ENCODE measurements around the gene BSCL2. TPM values are rescaled to one million over a fixed set of nuclear protein-coding genes. Genes with fewer than 3 reads are reported as not detected.

Gene BSCL2
- total and polyA plus RNA-seq, 2 of the 13 experiments (the other 11 are each of a cell fraction or from before 2014, with no cell fraction given) = 19.5 to 21.1 TPM

GRCh38 chr11:62727165-62727871 is 20.1 kb upstream of the BSCL2 start, which contains the start of gene HNRNPUL2 (continued):
- TF ChIP-seq PITX1 (CRISPR knock-in tag; IDR thresholded peaks at IDR 0.05) (no peak), ZSCAN25 (CRISPR knock-in tag; IDR thresholded peaks at IDR 0.05) (peak; percentile 92), TCF7 (IDR thresholded peaks at IDR 0.05; ENCODE audit: low read depth) (no peak), MLXIP (CRISPR knock-in tag; IDR thresholded peaks at IDR 0.05; ENCODE audit: borderline replicate concordance) (peak; percentile 47; the same call in 1 of the 2 replicates), RNF219 (CRISPR knock-in tag; IDR thresholded peaks at IDR 0.05) (no peak), MXI1 (IDR thresholded peaks at IDR 0.05; ENCODE audit: borderline replicate concordance, low read depth, low read length) (peak; percentile 80; the same call in 1 of the 3 replicates), ZNF557 (CRISPR knock-in tag; IDR thresholded peaks at IDR 0.05) (peak; percentile 63; the same call in 1 of the 2 replicates), ZBTB10 (CRISPR knock-in tag; IDR thresholded peaks at IDR 0.05; ENCODE audit: borderline replicate concordance) (peak; percentile 77; the same call in 1 of the 2 replicates), ZNF432 (CRISPR knock-in tag; IDR thresholded peaks at IDR 0.05; ENCODE audit: borderline replicate concordance) (no peak), ZNF652 (CRISPR knock-in tag; IDR thresholded peaks at IDR 0.05; ENCODE audit: borderline replicate concordance, low read depth) (no peak), ZBTB2 (CRISPR knock-in tag; IDR thresholded peaks at IDR 0.05; ENCODE audit: low read depth) (peak; percentile 91), KAT8 (CRISPR knock-in tag; IDR thresholded peaks at IDR 0.05) (peak; percentile 89), SCMH1 (CRISPR knock-in tag; IDR thresholded peaks at IDR 0.05; ENCODE audit: borderline replicate concordance) (no peak), UBTF (CRISPR knock-in tag; IDR thresholded peaks at IDR 0.05) (peak; percentile 51), MIER2 (CRISPR knock-in tag; IDR thresholded peaks at IDR 0.05) (0 out of 2 replicates have a peak, but pooled peaks have one; percentile 47), ZEB1 (IDR thresholded peaks at IDR 0.05; ENCODE audit: insufficient replicate concordance, low read depth) (no peak), LCORL (IDR thresholded peaks at IDR 0.05) (no peak), LCORL (CRISPR knock-in tag; IDR thresholded peaks at IDR 0.05) (peak; percentile 79; the same call in 1 of the 2 replicates)

All from HepG2 (cell line).